Bronchial epithelial cell (primary cell): ENCODE results near the gene GOLGA8K. TPM values are rescaled to one million over a fixed set of nuclear protein-coding genes. Genes with fewer than 3 reads are reported as not detected.
"Not testable (repeated sequence)": the region's sequence is repeated elsewhere in the genome, so short reads cannot be mapped to it uniquely, and the experiment has no call there.

Source experiments
- DNase-seq: peaks from one replicate; pipeline ENCODE4 v3.0.0-alpha.2; 2010; ENCODE audit warnings: low read depth
- FAIRE-seq: peaks from 2 replicates; lab custom pipeline; 2011; peaks lifted over from hg19 to GRCh38; lab: Jason Lieb, UNC
- H3K27me3 ChIP-seq: 2 replicates; pipeline ENCODE4 v1.5.1; 2011; ENCODE audit warnings: low read length; ENCODE audit not compliant: control insufficient read depth, insufficient read depth
- H3K36me3 ChIP-seq: 2 replicates; pipeline ENCODE4 v1.5.1; 2011; ENCODE audit warnings: low read length; ENCODE audit not compliant: control insufficient read depth, insufficient read depth
- H3K4me3 ChIP-seq: 2 replicates; pipeline ENCODE4 v1.5.1; 2011; ENCODE audit warnings: mild to moderate bottlenecking, low read depth, low read length, control low read depth
- total RNA-seq: library from RNA; depleted of rRNA; stranded (reverse); fragments of >200 nt; gene quantifications from 2 replicates; pipeline ENCODE4 v1.2.1, GENCODE V29; 2014

Gene GOLGA8K
- total RNA-seq = 0.13 and 0.26 TPM in 2 replicates

- not testable (repeated sequence) for H3K36me3 ChIP-seq, DNase-seq, H3K27me3 ChIP-seq, FAIRE-seq, H3K4me3 ChIP-seq
These were observed at the start of gene GOLGA8K for GRCh38 chr15:32403192-32403591. Gene GOLGA8K (minus strand): TSS chr15:32403292. CDS start chr15:32403194, 98 bp downstream.

- not testable (repeated sequence) for H3K36me3 ChIP-seq, FAIRE-seq, H3K4me3 ChIP-seq, H3K27me3 ChIP-seq, DNase-seq
These were observed 37.4 kb upstream of the GOLGA8K start for GRCh38 chr15:32440445-32440977.

- DNase-seq, H3K36me3 ChIP-seq, FAIRE-seq: not testable (repeated sequence)
These were observed 31.2 kb upstream of the GOLGA8K start for GRCh38 chr15:32434102-32434963.

GRCh38 chr15:32427635-32428034 is 24.5 kb upstream of the GOLGA8K start:
- not testable (repeated sequence) for H3K4me3 ChIP-seq, DNase-seq, FAIRE-seq, H3K27me3 ChIP-seq, H3K36me3 ChIP-seq

More at GRCh38 chr15:32434102-32434963, 31.2 kb upstream of the GOLGA8K start:
- H3K27me3 ChIP-seq, H3K4me3 ChIP-seq: not testable (repeated sequence)

- not testable (repeated sequence) for H3K4me3 ChIP-seq, H3K27me3 ChIP-seq, FAIRE-seq, H3K36me3 ChIP-seq, DNase-seq
These were observed 23.4 kb upstream of the GOLGA8K start for GRCh38 chr15:32426511-32426910.

GRCh38 chr15:32407903-32408302 is 4.8 kb upstream of the GOLGA8K start:
- not testable (repeated sequence) for FAIRE-seq, DNase-seq, H3K36me3 ChIP-seq, H3K27me3 ChIP-seq, H3K4me3 ChIP-seq

- not testable (repeated sequence) for DNase-seq, FAIRE-seq, H3K4me3 ChIP-seq, H3K27me3 ChIP-seq, H3K36me3 ChIP-seq
These were observed 6.6 kb downstream of the GOLGA8K start for GRCh38 chr15:32396522-32396921.

- not testable (repeated sequence) for FAIRE-seq
These were observed 8.3 kb downstream of the GOLGA8K start for GRCh38 chr15:32394745-32395144.

GRCh38 chr15:32388050-32388648 is 14.9 kb downstream of the GOLGA8K start:
- DNase-seq, H3K27me3 ChIP-seq, H3K36me3 ChIP-seq, H3K4me3 ChIP-seq, FAIRE-seq: not testable (repeated sequence)

More at GRCh38 chr15:32394745-32395144, 8.3 kb downstream of the GOLGA8K start:
- H3K4me3 ChIP-seq, H3K27me3 ChIP-seq, H3K36me3 ChIP-seq, DNase-seq: not testable (repeated sequence)

- DNase-seq, H3K27me3 ChIP-seq, H3K36me3 ChIP-seq, FAIRE-seq, H3K4me3 ChIP-seq: not testable (repeated sequence)
These were observed 17.1 kb downstream of the GOLGA8K start for GRCh38 chr15:32385823-32386495.

- FAIRE-seq, H3K4me3 ChIP-seq, H3K27me3 ChIP-seq, H3K36me3 ChIP-seq, DNase-seq: not testable (repeated sequence)
These were observed 28.9 kb downstream of the GOLGA8K start for GRCh38 chr15:32374185-32374584.

- H3K36me3 ChIP-seq, FAIRE-seq, H3K4me3 ChIP-seq, DNase-seq, H3K27me3 ChIP-seq: not testable (repeated sequence)
These were observed 29.4 kb downstream of the GOLGA8K start for GRCh38 chr15:32373707-32374106.

- not testable (repeated sequence) for H3K27me3 ChIP-seq, DNase-seq, H3K36me3 ChIP-seq, FAIRE-seq, H3K4me3 ChIP-seq
These were observed 31.0 kb downstream of the GOLGA8K start for GRCh38 chr15:32372075-32372474.

- H3K27me3 ChIP-seq, DNase-seq, FAIRE-seq, H3K36me3 ChIP-seq, H3K4me3 ChIP-seq: not testable (repeated sequence)
These were observed 32.6 kb downstream of the GOLGA8K start for GRCh38 chr15:32370526-32370925.
